ENCODE data around the gene TSPYL6. TPM values are rescaled to one million over a fixed set of nuclear protein-coding genes. Genes with fewer than 3 reads are reported as not detected.
"Not testable (repeated sequence)": the region's sequence is repeated elsewhere in the genome, so short reads cannot be mapped to it uniquely, and the experiment has no call there.

Gene TSPYL6
- total RNA-seq (2014; rRNA removed; shearing (Covaris generic)) = not detected in 2 replicates

GRCh38 chr2:54256091-54256694 lies at the start of gene TSPYL6:
Gene TSPYL6 (minus strand): TSS chr2:54256229. CDS start chr2:54256151, 78 bp downstream.
- no peak for DNase-seq (ENCODE audit: low spot score)

- DNase-seq (ENCODE audit: low spot score) = no peak
Observed at GRCh38 chr2:54303631-54304030, 47.6 kb upstream of the TSPYL6 start.

DNA sequence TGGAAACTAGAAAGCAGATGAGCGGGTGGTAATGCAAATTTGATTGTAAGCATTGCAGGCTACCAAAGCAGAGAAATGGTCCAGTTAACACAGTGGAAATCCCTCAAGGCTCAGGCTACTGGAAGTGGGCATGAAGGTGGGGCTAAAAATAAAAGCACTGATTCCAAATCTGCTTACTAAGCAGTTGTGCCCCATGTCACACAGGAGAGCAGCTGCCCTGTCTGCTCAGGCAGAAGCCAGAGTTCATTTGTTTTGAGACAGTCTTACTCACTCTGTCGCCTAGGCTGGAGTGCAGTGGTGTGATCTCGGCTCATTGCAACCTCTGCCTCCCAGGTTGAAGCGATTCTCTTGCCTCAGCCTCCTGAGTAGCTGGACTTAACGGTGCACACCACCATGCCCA lies 42.5 kb upstream of the TSPYL6 start:
- no peak for DNase-seq (ENCODE audit: low spot score)

DNA sequence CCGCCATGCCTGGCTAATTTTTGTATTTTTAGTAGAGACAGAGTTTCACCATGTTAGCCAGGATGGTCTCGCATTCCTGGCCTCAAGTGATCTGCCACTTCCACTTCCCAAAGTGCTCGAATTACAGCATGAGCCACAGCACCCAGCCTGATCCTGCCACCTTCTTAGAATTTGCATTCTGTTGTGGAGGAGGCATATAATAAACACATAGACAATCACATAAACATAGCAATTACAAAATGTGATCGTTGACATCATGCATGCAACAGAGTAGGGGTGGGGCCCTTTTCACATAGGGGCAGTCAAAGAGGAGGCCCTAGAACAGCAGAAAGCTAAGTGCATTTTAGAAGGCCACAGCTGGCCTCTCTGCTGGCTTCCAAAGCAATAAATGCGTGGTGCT lies 39.9 kb upstream of the TSPYL6 start:
- no peak for DNase-seq (ENCODE audit: low spot score)

GRCh38 chr2:54294665-54295064 lies 38.6 kb upstream of the TSPYL6 start:
- DNase-seq (ENCODE audit: low spot score) = peak; percentile 23

GRCh38 chr2:54290356-54291025 lies 34.5 kb upstream of the TSPYL6 start:
- DNase-seq (ENCODE audit: low spot score) = no peak

DNA sequence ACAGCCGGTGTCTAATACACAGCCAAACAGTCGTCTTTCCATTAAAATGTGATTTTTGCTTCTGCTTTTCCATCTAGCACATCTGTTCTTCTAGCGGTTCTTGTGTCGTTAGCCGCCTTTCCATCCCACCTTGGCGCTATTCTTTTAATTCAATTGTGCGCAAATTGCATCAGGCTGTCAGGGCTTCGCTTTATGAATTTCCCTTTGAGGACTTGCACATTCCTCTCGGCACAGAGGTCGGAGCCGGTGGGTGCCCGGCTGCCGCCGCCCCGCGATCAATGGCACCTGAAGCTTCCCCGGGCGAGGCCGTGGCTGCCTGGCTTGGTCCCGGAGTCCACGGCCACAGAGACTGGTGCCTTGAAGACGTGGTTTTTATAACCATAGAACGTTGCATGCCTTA lies 33.9 kb upstream of the TSPYL6 start:
- DNase-seq (ENCODE audit: low spot score) = no peak

- DNase-seq (ENCODE audit: low spot score) = no peak
Observed at GRCh38 chr2:54287532-54287931, 31.5 kb upstream of the TSPYL6 start.

DNA sequence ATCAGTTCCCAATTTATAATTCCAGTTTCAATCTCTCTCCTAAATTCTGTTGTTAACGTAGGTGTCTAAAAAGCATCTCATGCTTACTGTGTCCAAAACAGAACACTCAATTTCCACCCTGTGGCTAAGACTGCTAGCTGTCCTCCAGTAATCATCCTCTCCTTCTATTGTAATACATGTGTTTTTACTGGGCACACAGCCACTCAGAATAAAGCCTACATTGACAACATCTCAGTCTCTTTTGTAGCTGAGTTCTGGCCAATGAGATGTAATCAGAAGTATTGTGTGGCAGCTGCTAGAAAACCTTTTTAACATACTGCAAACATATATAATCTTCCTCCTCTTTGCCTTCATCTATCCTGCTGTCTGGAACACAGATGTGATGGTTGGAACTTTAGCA lies 29.4 kb upstream of the TSPYL6 start:
- DNase-seq (ENCODE audit: low spot score) = no peak

GRCh38 chr2:54284826-54285225 lies 28.8 kb upstream of the TSPYL6 start:
- no peak for DNase-seq (ENCODE audit: low spot score)

DNA sequence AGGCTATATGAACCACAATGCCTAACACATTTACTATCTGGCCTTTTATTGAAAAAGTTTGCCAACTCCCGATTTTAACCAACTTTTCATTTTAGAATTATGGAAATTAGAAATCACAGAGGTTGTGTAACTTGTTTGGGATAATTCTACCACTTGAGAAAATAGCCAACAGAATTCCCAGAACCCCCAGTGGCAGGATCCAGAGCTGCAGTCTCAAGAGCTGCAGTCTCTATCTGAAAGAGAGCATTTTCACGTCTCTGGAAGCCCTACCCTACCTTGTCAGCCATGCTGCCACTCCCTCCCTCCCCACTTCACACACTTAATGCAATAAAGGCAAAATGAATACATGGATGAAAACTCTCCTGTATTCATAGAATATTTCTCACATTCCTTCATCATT lies 23.4 kb upstream of the TSPYL6 start:
- no peak for DNase-seq (ENCODE audit: low spot score)

DNA sequence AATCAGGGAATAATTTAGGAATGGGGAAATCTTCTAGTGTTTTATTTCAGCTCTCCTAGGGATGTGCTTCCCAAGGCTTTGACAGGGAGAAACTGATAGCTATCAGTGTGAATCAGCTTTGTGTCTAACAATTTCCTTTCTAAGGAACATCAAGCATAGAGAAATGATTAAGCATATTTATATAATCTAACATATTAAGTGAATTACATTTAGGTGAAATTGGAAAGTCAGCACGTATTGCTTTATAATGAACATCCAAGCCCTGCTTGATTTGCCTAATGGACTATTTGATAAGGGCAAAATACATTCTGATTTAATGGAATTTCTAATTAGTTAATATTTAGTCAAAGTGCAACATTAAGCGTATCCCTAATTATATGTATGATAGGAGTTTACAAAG lies 19.5 kb upstream of the TSPYL6 start:
- DNase-seq (ENCODE audit: low spot score) = no peak

DNA sequence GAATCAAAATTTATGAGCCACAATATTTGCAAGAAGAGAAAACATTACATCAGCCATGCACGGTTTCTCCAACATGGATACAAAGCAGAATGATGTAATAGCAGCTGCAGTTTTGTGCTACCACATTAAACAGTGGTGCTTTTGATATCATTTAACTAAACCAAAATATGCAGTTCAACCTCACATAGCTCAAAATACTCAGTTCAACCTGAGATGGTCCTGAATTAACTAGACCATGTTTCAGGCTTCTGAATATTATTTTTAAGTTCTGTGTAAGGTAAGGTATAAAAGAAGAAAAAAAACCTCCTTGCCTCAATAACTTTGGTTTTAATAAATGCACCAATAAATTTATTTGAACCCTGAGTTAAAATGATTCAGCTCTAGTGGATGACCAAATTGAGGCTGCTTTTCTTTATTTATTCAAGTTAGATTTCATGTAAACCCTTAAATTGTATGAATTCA lies 18.8 kb upstream of the TSPYL6 start:
- peak; percentile 27 for DNase-seq (ENCODE audit: low spot score)

GRCh38 chr2:54271843-54272627 lies 16.0 kb upstream of the TSPYL6 start:
- DNase-seq (ENCODE audit: low spot score) = no peak

DNA sequence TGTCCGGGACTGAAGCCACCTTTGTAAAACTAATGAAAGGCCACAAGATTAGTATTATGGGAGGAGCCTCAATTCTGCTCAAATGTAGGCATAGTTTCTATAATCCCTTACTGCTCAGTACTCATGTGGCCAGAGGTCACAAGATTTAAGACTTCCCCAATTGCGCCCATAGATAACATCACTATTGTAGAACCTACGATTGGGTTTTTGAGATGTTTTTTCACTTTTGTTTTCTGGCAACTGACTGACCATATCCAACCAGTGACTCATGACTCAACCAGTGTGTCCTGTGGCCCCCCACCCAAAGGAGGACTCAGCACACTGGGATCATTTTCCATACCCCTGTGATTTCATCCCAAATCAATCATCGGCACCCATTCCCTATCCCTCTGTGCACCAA lies 15.2 kb upstream of the TSPYL6 start:
- DNase-seq (ENCODE audit: low spot score) = no peak

DNA sequence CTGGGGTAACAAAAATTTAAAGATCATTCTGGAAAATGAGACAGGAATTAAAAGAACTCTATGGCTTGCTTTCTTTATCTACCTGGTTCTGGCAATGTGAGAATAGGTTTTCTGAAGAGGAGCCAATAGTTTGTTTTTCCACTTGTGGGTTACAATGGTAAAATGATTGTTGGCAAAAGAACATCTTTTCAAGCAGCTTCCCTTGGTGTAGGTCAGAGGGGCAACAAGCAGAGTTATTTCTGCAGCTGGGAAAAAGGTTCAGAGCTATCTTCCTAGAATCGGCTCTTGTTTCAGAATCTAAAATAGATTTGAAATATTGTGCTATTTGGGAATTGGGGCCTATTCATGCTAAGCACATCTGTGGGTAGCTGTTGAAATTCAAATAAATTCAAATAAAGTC lies 11.5 kb upstream of the TSPYL6 start:
- no peak for DNase-seq (ENCODE audit: low spot score)

DNA sequence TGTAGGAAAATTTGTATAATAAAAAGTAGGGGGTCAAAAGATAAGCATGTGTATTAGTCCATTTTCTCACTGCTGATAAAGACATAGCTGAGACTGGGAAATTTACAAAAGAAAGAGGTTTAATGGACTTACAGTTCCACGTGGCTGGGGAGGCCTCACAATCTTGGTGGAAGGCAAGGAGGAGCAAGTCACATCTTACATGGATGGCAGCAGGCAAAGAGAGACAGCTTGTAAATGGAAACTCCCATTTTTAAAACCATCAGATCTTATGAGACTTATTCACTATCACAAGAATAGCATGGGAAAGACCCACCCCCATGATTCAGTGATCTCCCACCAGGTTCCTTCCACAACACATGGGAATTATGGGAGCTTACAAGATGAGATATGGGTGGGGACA lies 9.1 kb upstream of the TSPYL6 start:
- DNase-seq (ENCODE audit: low spot score) = not testable (repeated sequence)

- no peak for DNase-seq (ENCODE audit: low spot score)
Observed at GRCh38 chr2:54262015-54262765, 6.2 kb upstream of the TSPYL6 start.

GRCh38 chr2:54261537-54261936 lies 5.5 kb upstream of the TSPYL6 start:
- DNase-seq (ENCODE audit: low spot score) = no peak

DNA sequence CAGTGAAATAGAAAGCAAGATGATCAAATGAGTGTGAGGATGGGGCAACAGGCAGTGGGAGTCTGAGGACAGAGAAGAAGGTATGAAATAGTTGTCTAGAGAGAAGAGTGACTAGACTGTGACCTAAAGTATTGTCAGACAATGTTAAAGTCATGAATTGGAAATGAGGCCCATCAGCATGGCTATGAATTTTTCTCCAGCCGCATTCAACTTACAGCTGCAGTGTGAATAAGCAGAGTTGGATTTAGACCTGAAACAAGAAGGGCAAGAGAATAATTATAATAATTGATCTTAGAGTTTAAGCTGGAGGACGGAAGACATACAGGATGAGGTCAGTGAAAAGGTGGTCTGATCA lies 4.2 kb upstream of the TSPYL6 start:
- no peak for DNase-seq (ENCODE audit: low spot score)

DNA sequence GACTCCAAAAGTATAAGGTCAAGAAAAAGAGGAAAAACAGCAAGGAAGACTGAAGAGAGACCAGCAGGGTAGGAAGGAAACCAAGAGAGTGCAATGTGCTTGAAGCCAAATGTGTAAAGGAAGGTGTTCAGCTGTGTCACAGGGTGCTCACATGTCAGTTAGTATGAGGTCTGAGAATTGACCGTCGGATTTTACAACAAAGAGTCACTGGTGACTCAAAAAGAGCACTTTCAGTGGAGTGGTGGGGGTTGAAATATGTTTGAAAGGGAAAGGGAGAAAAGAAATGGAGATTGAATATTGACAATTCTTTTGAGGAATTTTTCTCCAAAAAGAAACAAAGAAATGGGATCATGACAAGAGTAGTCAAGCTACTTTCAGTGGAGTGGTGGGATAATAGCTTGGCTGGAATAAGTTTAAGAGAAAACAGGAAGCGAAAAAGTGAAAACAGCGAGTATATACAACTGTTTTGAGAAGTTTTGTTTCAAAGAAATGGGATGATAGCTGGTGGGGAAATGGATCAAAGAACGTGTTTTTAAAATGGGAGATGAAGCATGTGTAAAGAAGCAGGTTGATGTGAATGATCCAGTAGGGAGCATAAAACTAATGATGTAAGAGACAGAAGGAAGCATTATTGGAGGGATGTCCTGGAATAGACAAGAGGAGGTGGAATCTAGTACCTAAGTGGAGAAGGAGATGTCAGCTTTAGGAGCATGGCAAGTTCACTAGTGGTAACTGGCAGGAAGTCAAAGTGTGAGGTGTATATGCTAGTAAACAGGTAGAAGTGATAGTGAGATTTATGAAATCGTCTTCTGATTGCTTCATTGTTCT lies 3.6 kb upstream of the TSPYL6 start:
- DNase-seq (ENCODE audit: low spot score) = no peak
